Natural killer cell (primary cell): ENCODE results near the gene TMEM14C. TPM values are rescaled to one million over a fixed set of nuclear protein-coding genes. Genes with fewer than 3 reads are reported as not detected.

Experiments used
- ATAC-seq, 3 donors: fragments of 150-1000 bp in 2 of 3; fragments of 200-7000 bp in 1 of 3; cut with Tn5 transposase; 1 replicate in 1 of 3; 2 replicates in 2 of 3; pipeline ENCODE4 v1.10.0; 2021; ENCODE audit warnings: mild to moderate bottlenecking in 2 of 3, moderate library complexity in 2 of 3
- DNase-seq, 2 donors: peaks; one replicate each; pipeline versions ENCODE4 v3.0.0 to v3.0.0-alpha.2; 2013 to 2021; ENCODE audit warnings: mixed read lengths in 1 of 2
- H3K27ac ChIP-seq: one replicate; pipeline ENCODE4 v1.5.1; 2013; ENCODE audit warnings: mild to moderate bottlenecking, low read length
- H3K27me3 ChIP-seq: one replicate; pipeline ENCODE4 v1.6.1; 2013; ENCODE audit warnings: low read length; ENCODE audit not compliant: control insufficient read depth, insufficient read depth
- H3K36me3 ChIP-seq: one replicate; pipeline ENCODE4 v1.6.1; 2013; ENCODE audit warnings: low read length; ENCODE audit not compliant: control insufficient read depth, insufficient read depth
- H3K4me1 ChIP-seq: one replicate; pipeline ENCODE4 v1.6.1; 2013; ENCODE audit warnings: low read length; ENCODE audit not compliant: control insufficient read depth, insufficient read depth
- H3K4me3 ChIP-seq: one replicate; pipeline ENCODE4 v1.5.1; 2013; ENCODE audit warnings: low read length
- H3K9me3 ChIP-seq: one replicate; pipeline ENCODE4 v1.6.1; 2013; ENCODE audit warnings: low read length; ENCODE audit not compliant: control insufficient read depth, insufficient read depth
- H3K27ac Mint-ChIP-seq, 2 donors: one replicate each; pipeline ENCODE4 v1.8.0; 2022; ENCODE audit warnings: mild to moderate bottlenecking in 2 of 2, mixed read lengths in 2 of 2, moderate library complexity in 1 of 2
- H3K27me3 Mint-ChIP-seq, 2 donors: one replicate each; pipeline ENCODE4 v1.8.0; 2022; ENCODE audit warnings: low read depth in 2 of 2, mixed read lengths in 2 of 2
- H3K36me3 Mint-ChIP-seq: one replicate; pipeline ENCODE4 v1.8.0; 2022; ENCODE audit warnings: mixed read lengths
- H3K4me1 Mint-ChIP-seq, 2 donors: one replicate each; pipeline ENCODE4 v1.8.0; 2022; ENCODE audit warnings: mixed read lengths in 2 of 2
- H3K4me3 Mint-ChIP-seq: one replicate; pipeline ENCODE4 v1.8.0; 2022; ENCODE audit warnings: mild to moderate bottlenecking, moderate library complexity, mixed read lengths
- H3K9me3 Mint-ChIP-seq, 2 donors: one replicate each; pipeline ENCODE4 v1.8.0; 2022; ENCODE audit warnings: mixed read lengths in 2 of 2
- WGBS: methylation state at CpG from one replicate; pipeline ENCODE4 v1.1.7; 2013; ENCODE audit warnings: missing lambda C conversion rate; ENCODE audit not compliant: insufficient coverage; 5-methylcytosine and 5-hydroxymethylcytosine counted together
- intact Hi-C: fragments of 100-400 bp; cut with micrococcal nuclease; formaldehyde crosslinking; loops from one replicate; pipeline ENCODE4 v1.14.2; 2022
- total RNA-seq, 4 donors: library from RNA; stranded (reverse); fragments of 120-200 nt in 1 of 4; gene quantifications; one replicate each; pipeline versions ENCODE4 v1.2.3 to v1.2.4, GENCODE V29; 2013 to 2022
- TF ChIP-seq, protein P1 (sequence below): fragments of 200-600 bp; IDR thresholded peaks from one replicate; pipeline ENCODE4 v1.8.0; 2022; ENCODE audit warnings: antibody characterized with exemption

The TMEM14C gene
- total RNA-seq, 3 donors from 2014 or later (not counting 1 experiment from before 2014, with no cell fraction given) = 2.4 to 15.7 (median 14.3) TPM

DNA sequence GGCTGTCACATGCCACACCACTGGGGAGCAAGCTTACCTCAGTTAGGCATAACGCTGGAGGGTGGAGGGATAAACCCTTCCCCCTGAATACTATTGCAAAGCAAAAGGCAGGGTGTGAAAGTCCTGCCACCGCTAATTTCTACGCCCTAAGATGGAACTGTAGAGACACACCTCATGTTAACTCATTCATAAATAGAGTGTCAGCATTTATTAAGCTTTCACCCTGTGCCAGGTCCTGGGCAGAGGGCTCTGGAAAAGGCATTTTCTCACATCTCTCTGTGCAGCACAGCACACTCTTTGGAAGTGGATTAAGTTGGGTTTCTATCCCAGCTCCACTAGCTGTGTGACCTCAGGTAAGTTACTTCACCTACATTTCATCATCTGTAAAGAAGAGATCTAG is 46.5 kb downstream of the TMEM14C start:
- Histone ChIP-seq H3K4me3 (no peak overlapping the region), H3K36me3 (peaks cover 4% of the 10 kb centered on the region), H3K27me3 (no peaks in the 10 kb centered on the region), H3K4me1 (no peaks in the 10 kb centered on the region), H3K9me3 (no peaks in the 10 kb centered on the region), H3K27ac (no peak overlapping the region)
- no peaks in the 10 kb centered on the region for H3K27me3 Mint-ChIP-seq
- no peaks in the 10 kb centered on the region for H3K36me3 Mint-ChIP-seq
- no peak overlapping the region for H3K4me3 Mint-ChIP-seq
- WGBS = 90% methylated on average over 3 of the region's 3 CpGs
- no peaks in the 10 kb centered on the region for H3K4me1 Mint-ChIP-seq
- no peak overlapping the region for H3K27ac Mint-ChIP-seq
- TF ChIP-seq, protein P1, sequence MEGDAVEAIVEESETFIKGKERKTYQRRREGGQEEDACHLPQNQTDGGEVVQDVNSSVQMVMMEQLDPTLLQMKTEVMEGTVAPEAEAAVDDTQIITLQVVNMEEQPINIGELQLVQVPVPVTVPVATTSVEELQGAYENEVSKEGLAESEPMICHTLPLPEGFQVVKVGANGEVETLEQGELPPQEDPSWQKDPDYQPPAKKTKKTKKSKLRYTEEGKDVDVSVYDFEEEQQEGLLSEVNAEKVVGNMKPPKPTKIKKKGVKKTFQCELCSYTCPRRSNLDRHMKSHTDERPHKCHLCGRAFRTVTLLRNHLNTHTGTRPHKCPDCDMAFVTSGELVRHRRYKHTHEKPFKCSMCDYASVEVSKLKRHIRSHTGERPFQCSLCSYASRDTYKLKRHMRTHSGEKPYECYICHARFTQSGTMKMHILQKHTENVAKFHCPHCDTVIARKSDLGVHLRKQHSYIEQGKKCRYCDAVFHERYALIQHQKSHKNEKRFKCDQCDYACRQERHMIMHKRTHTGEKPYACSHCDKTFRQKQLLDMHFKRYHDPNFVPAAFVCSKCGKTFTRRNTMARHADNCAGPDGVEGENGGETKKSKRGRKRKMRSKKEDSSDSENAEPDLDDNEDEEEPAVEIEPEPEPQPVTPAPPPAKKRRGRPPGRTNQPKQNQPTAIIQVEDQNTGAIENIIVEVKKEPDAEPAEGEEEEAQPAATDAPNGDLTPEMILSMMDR = no peak
- no peaks in the 10 kb centered on the region for H3K9me3 Mint-ChIP-seq
- no peak for DNase-seq
- ATAC-seq = no peak
- intact Hi-C loops = no loop called here

DNA sequence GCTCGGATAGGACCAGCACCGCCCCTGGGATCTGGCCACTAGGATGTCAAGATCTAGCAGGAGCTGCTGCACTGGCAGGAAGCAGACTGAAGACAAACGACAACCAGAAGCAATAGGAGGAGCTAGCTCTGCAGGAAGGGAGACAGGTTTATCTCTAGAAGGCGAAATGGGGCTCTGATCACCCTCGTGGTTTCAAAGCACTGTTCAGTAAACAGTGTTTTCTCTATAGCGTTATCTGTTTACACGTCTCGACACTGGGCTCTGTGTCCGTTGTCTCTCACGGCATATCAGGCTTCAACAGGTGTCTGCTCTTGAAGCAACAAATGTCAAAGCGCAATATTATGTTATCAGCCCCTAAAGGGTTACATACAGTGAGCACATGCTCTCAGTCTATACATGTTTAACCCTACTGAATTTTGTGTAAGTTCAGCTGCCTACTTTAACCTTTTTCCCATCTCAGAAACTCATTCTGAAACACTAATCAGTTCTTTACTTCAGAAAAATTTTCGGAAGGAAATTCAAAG is 48.6 kb downstream of the TMEM14C start:
- intact Hi-C loops = no loop called here
- 86% methylated on average over 12 of the region's 12 CpGs for WGBS

DNA sequence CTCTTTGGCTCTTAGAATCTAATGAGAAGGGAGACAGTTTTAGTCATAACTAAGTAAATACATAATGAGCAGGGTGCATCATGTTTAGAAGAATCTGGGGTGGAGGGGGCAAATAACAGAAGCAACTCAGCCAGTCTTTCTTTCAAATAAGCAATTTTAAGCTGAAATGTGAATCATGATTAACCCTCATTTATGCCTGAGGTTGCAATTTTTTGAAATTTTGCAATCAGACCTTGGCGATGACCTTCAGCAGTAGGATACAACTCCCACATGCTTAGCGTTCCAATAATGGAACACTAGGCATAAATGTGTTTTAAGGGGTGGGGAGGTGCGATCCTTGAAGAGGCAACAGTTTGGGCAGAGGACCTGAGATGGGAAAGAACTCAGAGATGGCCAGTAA is 55.4 kb downstream of the TMEM14C start:
- H3K4me1 Mint-ChIP-seq = no peaks in the 10 kb centered on the region
- no peak overlapping the region for H3K27ac Mint-ChIP-seq
- no peaks in the 10 kb centered on the region for H3K9me3 ChIP-seq
- H3K27me3 ChIP-seq = no peaks in the 10 kb centered on the region
- no peaks in the 10 kb centered on the region for H3K36me3 Mint-ChIP-seq
- DNase-seq = no peak
- TF ChIP-seq, protein P1 = no peak
- no peak overlapping the region for H3K27ac ChIP-seq
- H3K9me3 Mint-ChIP-seq = no peaks in the 10 kb centered on the region
- no peaks in the 10 kb centered on the region for H3K4me1 ChIP-seq
- no peak overlapping the region for H3K4me3 ChIP-seq
- intact Hi-C loops = no loop called here
- no peaks in the 10 kb centered on the region for H3K27me3 Mint-ChIP-seq
- H3K4me3 Mint-ChIP-seq = no peak overlapping the region
- no peaks in the 10 kb centered on the region for H3K36me3 ChIP-seq
- 99% methylated on average over 3 of the region's 3 CpGs for WGBS
- ATAC-seq = no peak

More for the DNA sequence above, 48.6 kb downstream of the TMEM14C start:
- TF ChIP-seq, protein P1 = no peak
- Mint-ChIP-seq H3K27me3 (no peaks in the 10 kb centered on the region), H3K27ac (no peak overlapping the region), H3K4me1 (no peaks in the 10 kb centered on the region), H3K9me3 (no peaks in the 10 kb centered on the region), H3K36me3 (no peaks in the 10 kb centered on the region), H3K4me3 (no peak overlapping the region)
- DNase-seq = no peak
- no peaks in the 10 kb centered on the region for H3K4me1 ChIP-seq
- no peak overlapping the region for H3K27ac ChIP-seq
- peaks cover 4% of the 10 kb centered on the region for H3K36me3 ChIP-seq
- no peak for ATAC-seq
- no peak overlapping the region for H3K4me3 ChIP-seq
- H3K9me3 ChIP-seq = no peaks in the 10 kb centered on the region
- no peaks in the 10 kb centered on the region for H3K27me3 ChIP-seq

DNA sequence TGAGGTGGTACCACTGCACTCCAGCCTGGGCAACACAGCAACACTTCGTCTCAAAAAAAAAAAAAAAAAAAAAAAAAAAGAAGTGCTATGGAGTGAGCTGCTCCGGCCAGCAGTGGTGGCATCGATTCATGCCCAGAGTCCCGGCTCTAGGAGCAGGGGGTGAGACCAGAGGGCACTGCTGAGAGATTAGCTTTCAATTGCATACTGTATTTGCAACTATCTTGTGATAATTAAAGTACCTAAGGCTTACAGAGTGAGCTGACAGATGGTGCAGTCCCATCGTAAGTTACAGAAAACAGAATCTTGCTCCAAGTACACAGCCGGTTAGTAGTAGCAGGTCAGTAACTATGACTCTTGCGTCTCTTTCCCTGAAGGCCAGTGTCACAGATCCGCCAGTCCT is 56.2 kb downstream of the TMEM14C start:
- 96% methylated on average over 7 of the region's 8 CpGs for WGBS
- H3K4me1 Mint-ChIP-seq = no peaks in the 10 kb centered on the region
- DNase-seq (no peak), ATAC-seq (no peak)
- H3K9me3 Mint-ChIP-seq = no peaks in the 10 kb centered on the region
- H3K27me3 Mint-ChIP-seq = no peaks in the 10 kb centered on the region
- no peaks in the 10 kb centered on the region for H3K27me3 ChIP-seq
- H3K27ac ChIP-seq = no peak overlapping the region
- intact Hi-C loops = no loop called here
- TF ChIP-seq, protein P1 = no peak
- H3K4me3 ChIP-seq = no peak overlapping the region
- H3K27ac Mint-ChIP-seq = no peak overlapping the region
- no peaks in the 10 kb centered on the region for H3K9me3 ChIP-seq
- no peaks in the 10 kb centered on the region for H3K4me1 ChIP-seq
- H3K4me3 Mint-ChIP-seq = no peak overlapping the region
- H3K36me3 ChIP-seq = no peaks in the 10 kb centered on the region
- no peaks in the 10 kb centered on the region for H3K36me3 Mint-ChIP-seq
